Nephron progenitor cell (in vitro differentiated cells): ENCODE data around the gene CASP6.

ENCODE experiments used
- DNase-seq: peaks from one replicate; pipeline ENCODE4 v3.0.0; 2021
- H3K27ac Mint-ChIP-seq: 2 replicates; pipeline ENCODE4 v1.8.0; 2021; ENCODE audit warnings: mild to moderate bottlenecking, moderate library complexity, mixed read lengths
- H3K27me3 Mint-ChIP-seq: 2 replicates; pipeline ENCODE4 v1.8.0; 2021; ENCODE audit warnings: mild to moderate bottlenecking, low read depth, mixed read lengths; ENCODE audit not compliant: poor library complexity
- H3K36me3 Mint-ChIP-seq: 2 replicates; pipeline ENCODE4 v1.8.0; 2021; ENCODE audit warnings: low read depth, mixed read lengths
- H3K4me1 Mint-ChIP-seq: 2 replicates; pipeline ENCODE4 v1.8.0; 2021; ENCODE audit warnings: mixed read lengths
- H3K4me3 Mint-ChIP-seq: 2 replicates; pipeline ENCODE4 v1.8.0; 2021; ENCODE audit warnings: mild to moderate bottlenecking, moderate library complexity, mixed read lengths
- H3K9me3 Mint-ChIP-seq: 2 replicates; pipeline ENCODE4 v1.8.0; 2021; ENCODE audit warnings: mild to moderate bottlenecking, moderate library complexity, mixed read lengths
- CTCF ChIP-seq: fragments of 200-600 bp; sonication (generic); IDR thresholded peaks from 2 replicates; pipeline ENCODE4 v1.5.0; 2021; ENCODE audit warnings: antibody characterized with exemption

The CASP6 gene

GRCh38 chr4:109699553-109700225, 3.6 kb downstream of the CASP6 start:
- peaks cover 60% of the 10 kb centered on the region for H3K36me3 Mint-ChIP-seq
- H3K27ac Mint-ChIP-seq = no peak overlapping the region
- no peaks in the 10 kb centered on the region for H3K27me3 Mint-ChIP-seq
- peaks cover 25% of the 10 kb centered on the region for H3K4me1 Mint-ChIP-seq
- no peak for DNase-seq
- no peak overlapping the region for H3K4me3 Mint-ChIP-seq
- no peak for TF ChIP-seq CTCF
- no peaks in the 10 kb centered on the region for H3K9me3 Mint-ChIP-seq

- peaks cover 70% of the 10 kb centered on the region for H3K36me3 Mint-ChIP-seq
- H3K4me1 Mint-ChIP-seq = peaks cover 21% of the 10 kb centered on the region
- H3K27me3 Mint-ChIP-seq = no peaks in the 10 kb centered on the region
- no peak for DNase-seq
- no peaks in the 10 kb centered on the region for H3K9me3 Mint-ChIP-seq
- TF ChIP-seq CTCF = no peak
- no peak overlapping the region for H3K4me3 Mint-ChIP-seq
- H3K27ac Mint-ChIP-seq = no peak overlapping the region
Measured at GRCh38 chr4:109698656-109699055, 4.6 kb downstream of the CASP6 start.

GRCh38 chr4:109691411-109691920, 11.8 kb downstream of the CASP6 start:
- no peaks in the 10 kb centered on the region for H3K27me3 Mint-ChIP-seq
- no peak for TF ChIP-seq CTCF
- H3K9me3 Mint-ChIP-seq = no peaks in the 10 kb centered on the region
- DNase-seq = no peak
- peaks cover 88% of the 10 kb centered on the region for H3K36me3 Mint-ChIP-seq
- no peaks in the 10 kb centered on the region for H3K4me1 Mint-ChIP-seq
- H3K27ac Mint-ChIP-seq = no peak overlapping the region
- no peak overlapping the region for H3K4me3 Mint-ChIP-seq

GRCh38 chr4:109690690-109691410, 12.4 kb downstream of the CASP6 start:
- Mint-ChIP-seq H3K9me3 (no peaks in the 10 kb centered on the region), H3K27me3 (no peaks in the 10 kb centered on the region), H3K36me3 (peaks cover 87% of the 10 kb centered on the region), H3K4me3 (no peak overlapping the region), H3K4me1 (no peaks in the 10 kb centered on the region), H3K27ac (no peak overlapping the region)
- DNase-seq = no peak
- TF ChIP-seq CTCF = no peak

GRCh38 chr4:109684727-109685126, 18.5 kb downstream of the CASP6 start:
- H3K4me1 Mint-ChIP-seq = no peaks in the 10 kb centered on the region
- H3K27me3 Mint-ChIP-seq = no peaks in the 10 kb centered on the region
- no peak overlapping the region for H3K4me3 Mint-ChIP-seq
- TF ChIP-seq CTCF = no peak
- DNase-seq = no peak
- peak overlapping the region; percentile 17 for H3K27ac Mint-ChIP-seq
- peaks cover 91% of the 10 kb centered on the region for H3K36me3 Mint-ChIP-seq
- peaks cover 15% of the 10 kb centered on the region for H3K9me3 Mint-ChIP-seq
